NB4 (cell line): Measurements from ENCODE around the gene RRP1.

ENCODE experiments used
- CTCF ChIP-seq: IDR thresholded peaks from one replicate; pipeline ENCODE4 v1.5.1; 2012; ENCODE audit warnings: low read depth, low read length
- POLR2A ChIP-seq: IDR thresholded peaks from 2 replicates; pipeline ENCODE4 v1.6.1; 2011; ENCODE audit warnings: mild to moderate bottlenecking; ENCODE audit not compliant: insufficient read length; ENCODE audit errors: extremely low read depth

DNA sequence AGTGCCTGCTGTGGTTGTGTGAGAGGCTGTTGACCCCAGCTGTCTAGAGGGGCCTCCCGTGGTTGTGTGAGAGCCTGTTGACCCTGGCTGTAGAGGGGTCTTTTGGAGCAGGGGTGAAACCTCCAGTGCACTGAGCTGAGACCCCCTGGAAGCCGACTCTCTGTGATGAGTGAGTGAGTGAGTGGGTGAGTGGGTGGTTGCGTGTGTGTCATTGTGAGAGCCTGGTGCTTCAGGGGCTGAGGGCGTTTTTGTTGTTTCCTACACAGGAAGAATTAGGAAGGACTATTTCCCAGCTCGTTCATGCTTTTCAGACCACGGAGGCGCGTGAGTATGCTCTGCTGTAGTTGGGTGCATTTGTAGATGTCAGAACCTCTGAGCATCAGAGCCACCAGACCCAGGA lies 3.0 kb downstream of the RRP1 start:
- TF ChIP-seq POLR2A = no peak
- no peak for TF ChIP-seq CTCF
